NCI-H524 (cell line): ENCODE results near the gene FBXO2.

ENCODE experiments used
- DNase-seq, 2 experiments: peaks; one replicate each; lab custom pipeline; 2025; lab: John Stamatoyannopoulos, UW

Gene FBXO2

GRCh38 chr1:11654137-11654938, at the start of gene FBXO2, which contains the start of gene FBXO44:
Gene FBXO2 (minus strand): TSS chr1:11654429. CDS start chr1:11654340, 89 bp downstream.
Gene FBXO44 (plus strand): TSS chr1:11654877. CDS start chr1:11655836, 959 bp downstream.
- DNase-seq: peak in 1 of 2 experiments; percentile 18

GRCh38 chr1:11703357-11704193, 49.3 kb upstream of the FBXO2 start:
- DNase-seq: peak in 1 of 2 experiments; percentile 9

GRCh38 chr1:11701981-11702803, 48.0 kb upstream of the FBXO2 start:
- no peak for DNase-seq

- DNase-seq: no peak
Observed at GRCh38 chr1:11701551-11701961, 47.3 kb upstream of the FBXO2 start.

GRCh38 chr1:11700601-11701467, 46.6 kb upstream of the FBXO2 start:
- DNase-seq: peak; percentile 93 to 95

GRCh38 chr1:11697893-11698210, 43.6 kb upstream of the FBXO2 start:
- DNase-seq: no peak

- no peak for DNase-seq
Observed at GRCh38 chr1:11697188-11697892, 43.1 kb upstream of the FBXO2 start.

GRCh38 chr1:11695861-11696260, 41.6 kb upstream of the FBXO2 start:
- DNase-seq: no peak

GRCh38 chr1:11693917-11694316, 39.7 kb upstream of the FBXO2 start:
- DNase-seq: no peak

- no peak for DNase-seq
Observed at GRCh38 chr1:11693024-11693590, 38.9 kb upstream of the FBXO2 start.

- DNase-seq: no peak
Observed at GRCh38 chr1:11691928-11692711, 37.9 kb upstream of the FBXO2 start.

- DNase-seq: peak in 1 of 2 experiments; percentile 23
Observed at GRCh38 chr1:11691302-11691914, 37.2 kb upstream of the FBXO2 start, which contains the start of gene DRAXIN. Gene DRAXIN (plus strand): TSS chr1:11691710. CDS start chr1:11706259, 14,549 bp downstream.

- peak in 1 of 2 experiments; percentile 26 for DNase-seq
Observed at GRCh38 chr1:11690397-11691301, 36.4 kb upstream of the FBXO2 start.

GRCh38 chr1:11688506-11688905, 34.3 kb upstream of the FBXO2 start:
- DNase-seq: no peak

GRCh38 chr1:11685210-11685752, 31.1 kb upstream of the FBXO2 start:
- DNase-seq: no peak

- peak; percentile 14 to 44 for DNase-seq
Observed at GRCh38 chr1:11684070-11684469, 29.8 kb upstream of the FBXO2 start.

GRCh38 chr1:11682799-11683198, 28.6 kb upstream of the FBXO2 start:
- DNase-seq: no peak
